OCI-LY7 (cell line): Measurements from ENCODE around the gene DNMT1.

Experiments used
- CTCF ChIP-seq: fragments of 200-600 bp; sonication (generic); conservative IDR thresholded peaks from 2 replicates; pipeline ENCODE4 v1.5.1; 2014; ENCODE audit warnings: mild to moderate bottlenecking, antibody characterized with exemption, low read length, moderate library complexity, mixed read lengths
- EZH2phosphoT487 ChIP-seq: fragments of 200-600 bp; sonication (generic); IDR thresholded peaks from 2 replicates; pipeline ENCODE4 v1.6.1; 2018; ENCODE audit warnings: low read depth, borderline replicate concordance, mild to moderate bottlenecking, mixed run types, antibody characterized with exemption, low read length, moderate library complexity, mixed read lengths

- TF ChIP-seq CTCF: no peak
- TF ChIP-seq EZH2phosphoT487: no peak
Observed at GRCh38 chr19:10233946-10234345, 39.2 kb upstream of the DNMT1 start.
